ENCODE results near the gene SEPTIN12. TPM values are rescaled to one million over a fixed set of nuclear protein-coding genes. Genes with fewer than 3 reads are reported as not detected.

SEPTIN12 gene
- total RNA-seq, 1 donor from 2014 or later: not detected

DNA sequence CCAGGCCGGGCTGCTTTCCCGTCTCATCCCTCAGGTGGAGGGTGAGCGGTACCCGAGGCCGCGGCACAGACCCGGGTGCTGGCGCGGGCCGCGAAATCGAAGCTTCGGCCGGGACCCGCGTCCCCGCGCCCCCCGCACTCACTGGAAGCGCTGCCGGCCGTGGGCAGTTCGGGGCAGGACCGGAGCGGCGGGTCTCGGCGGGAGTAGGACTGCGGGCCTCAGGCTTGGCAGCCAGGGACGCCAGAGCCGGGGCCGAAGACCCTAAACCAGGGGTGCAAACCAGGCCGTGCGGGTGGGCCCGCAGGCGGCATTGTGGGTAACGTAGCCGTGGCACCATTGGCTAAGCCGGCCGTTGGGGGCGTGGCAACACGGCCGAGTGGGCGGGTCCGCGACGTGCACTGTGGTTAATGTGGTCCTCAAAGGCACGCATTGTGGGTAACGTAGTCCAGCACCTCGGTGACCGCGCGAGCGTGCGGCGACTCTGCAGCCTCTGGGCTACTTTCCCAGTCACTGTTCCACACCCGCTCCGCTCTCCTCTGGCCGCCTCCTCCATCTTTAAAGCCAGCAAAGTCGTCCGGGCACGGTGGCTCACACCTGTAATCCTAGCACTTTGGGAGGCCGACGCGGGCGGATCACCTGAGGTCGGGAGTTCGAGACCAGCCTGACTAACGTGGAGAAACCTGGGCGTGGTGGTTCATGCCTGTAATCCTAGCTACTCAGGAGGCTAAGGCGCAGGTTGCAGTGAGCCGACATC lies 21.1 kb downstream of the SEPTIN12 start, which contains the start of gene ZNF500:
ZNF500 (minus strand) TSS at position 288 of the 754 bp plus-strand sequence. CDS start 1,184 bp downstream, outside the sequence.
- DNase-seq (ENCODE audit: extremely low spot score, unreplicated experiment): peak; percentile 98
- H3K36me3 Mint-ChIP-seq: no peaks in the 10 kb centered on the region
- peak within 1 kb of the TSS; percentile 94 for H3K27ac Mint-ChIP-seq
- peak within 1 kb of the TSS; percentile 91 for H3K4me3 Mint-ChIP-seq
- no peaks in the 10 kb centered on the region for H3K9me3 Mint-ChIP-seq
- H3K4me1 Mint-ChIP-seq (ENCODE audit: unreplicated experiment): peaks cover 22% of the 10 kb centered on the region
- TF ChIP-seq, protein P1, sequence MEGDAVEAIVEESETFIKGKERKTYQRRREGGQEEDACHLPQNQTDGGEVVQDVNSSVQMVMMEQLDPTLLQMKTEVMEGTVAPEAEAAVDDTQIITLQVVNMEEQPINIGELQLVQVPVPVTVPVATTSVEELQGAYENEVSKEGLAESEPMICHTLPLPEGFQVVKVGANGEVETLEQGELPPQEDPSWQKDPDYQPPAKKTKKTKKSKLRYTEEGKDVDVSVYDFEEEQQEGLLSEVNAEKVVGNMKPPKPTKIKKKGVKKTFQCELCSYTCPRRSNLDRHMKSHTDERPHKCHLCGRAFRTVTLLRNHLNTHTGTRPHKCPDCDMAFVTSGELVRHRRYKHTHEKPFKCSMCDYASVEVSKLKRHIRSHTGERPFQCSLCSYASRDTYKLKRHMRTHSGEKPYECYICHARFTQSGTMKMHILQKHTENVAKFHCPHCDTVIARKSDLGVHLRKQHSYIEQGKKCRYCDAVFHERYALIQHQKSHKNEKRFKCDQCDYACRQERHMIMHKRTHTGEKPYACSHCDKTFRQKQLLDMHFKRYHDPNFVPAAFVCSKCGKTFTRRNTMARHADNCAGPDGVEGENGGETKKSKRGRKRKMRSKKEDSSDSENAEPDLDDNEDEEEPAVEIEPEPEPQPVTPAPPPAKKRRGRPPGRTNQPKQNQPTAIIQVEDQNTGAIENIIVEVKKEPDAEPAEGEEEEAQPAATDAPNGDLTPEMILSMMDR (conservative IDR thresholded peaks at IDR 0.05): no peak
- H3K27me3 Mint-ChIP-seq: no peaks in the 10 kb centered on the region

DNA sequence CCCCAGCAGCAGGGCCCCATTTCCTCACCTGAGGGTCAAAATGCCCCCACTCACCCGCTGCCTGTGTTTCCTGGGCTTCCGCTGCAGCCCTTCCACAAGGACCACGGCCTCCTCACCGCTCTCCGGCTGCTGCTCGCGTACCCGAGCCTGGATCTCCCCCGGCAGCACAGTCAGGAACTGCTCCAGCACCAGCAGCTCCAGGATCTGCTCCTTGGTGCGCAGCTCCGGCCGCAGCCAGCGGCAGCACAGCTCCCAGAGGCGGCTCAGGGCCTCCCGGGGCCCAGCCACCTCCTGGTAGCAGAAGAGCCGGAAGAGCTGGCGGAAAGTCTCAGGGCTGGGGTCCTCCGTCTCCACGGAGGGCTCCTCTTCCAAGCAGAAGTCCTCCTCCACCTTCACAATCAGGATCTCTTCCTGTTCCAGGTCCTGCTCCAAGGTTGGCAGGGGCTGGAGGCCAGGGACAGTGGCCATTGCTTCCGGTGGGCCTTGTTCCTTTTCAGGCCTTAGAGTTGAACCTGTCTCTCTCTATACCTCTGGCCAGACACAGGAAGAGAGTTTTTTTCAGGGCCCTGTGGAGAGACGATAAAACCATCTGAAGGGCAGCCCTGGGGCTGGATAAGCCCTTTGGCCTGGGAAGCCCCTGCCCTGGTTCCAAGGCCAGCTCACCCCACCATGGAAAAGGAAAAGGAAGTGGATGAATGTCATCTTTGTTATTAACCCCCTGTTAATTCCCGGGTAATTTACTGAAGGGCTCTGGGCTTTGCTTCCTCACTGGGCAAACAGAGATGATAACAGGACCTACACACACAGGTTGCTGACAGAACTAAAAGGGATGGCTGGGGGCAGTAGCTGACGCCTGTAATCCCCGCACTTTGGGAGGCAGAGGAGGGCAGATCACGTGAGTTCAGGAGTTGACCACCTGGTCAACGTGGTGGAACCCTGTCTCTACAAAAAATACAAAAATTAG lies 22.4 kb downstream of the SEPTIN12 start:
- TF ChIP-seq, protein P1 (conservative IDR thresholded peaks at IDR 0.05): no peak
- Mint-ChIP-seq H3K27me3 (no peaks in the 10 kb centered on the region), H3K27ac (peak overlapping the region; percentile 79), H3K4me3 (peak overlapping the region; percentile 88), H3K4me1 (ENCODE audit: unreplicated experiment) (peaks cover 22% of the 10 kb centered on the region), H3K9me3 (no peaks in the 10 kb centered on the region), H3K36me3 (no peaks in the 10 kb centered on the region)
- no peak for DNase-seq (ENCODE audit: extremely low spot score, unreplicated experiment)

DNA sequence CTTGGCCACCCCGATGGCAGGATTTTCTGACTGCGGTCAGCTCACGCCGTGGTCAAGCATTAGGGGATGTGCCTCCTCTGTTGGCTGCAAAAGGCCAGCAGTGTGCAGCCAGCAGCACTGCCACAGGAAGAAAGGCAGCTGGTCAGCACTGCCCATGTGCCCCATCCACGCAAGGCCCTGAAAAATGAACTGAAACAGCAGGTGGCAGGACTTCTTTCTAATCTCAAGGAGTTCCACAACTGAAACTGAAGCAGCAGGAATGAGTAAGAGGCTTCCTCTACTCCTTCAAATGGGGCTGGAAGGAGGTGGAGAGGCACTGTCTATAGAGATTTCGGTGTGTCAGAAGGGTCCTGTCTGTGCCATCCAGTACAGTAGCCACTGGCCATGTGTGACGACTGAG lies 24.4 kb downstream of the SEPTIN12 start:
- Mint-ChIP-seq H3K4me3 (no peak overlapping the region), H3K4me1 (ENCODE audit: unreplicated experiment) (peaks cover 16% of the 10 kb centered on the region), H3K36me3 (peaks cover 4% of the 10 kb centered on the region), H3K27me3 (no peaks in the 10 kb centered on the region), H3K27ac (no peak overlapping the region), H3K9me3 (no peaks in the 10 kb centered on the region)
- TF ChIP-seq, protein P1 (conservative IDR thresholded peaks at IDR 0.05): no peak
- no peak for DNase-seq (ENCODE audit: extremely low spot score, unreplicated experiment)

GRCh38 chr16:4762205-4762604 lies 25.9 kb downstream of the SEPTIN12 start:
- Mint-ChIP-seq H3K4me3 (no peak overlapping the region), H3K36me3 (peaks cover 9% of the 10 kb centered on the region), H3K27ac (no peak overlapping the region), H3K4me1 (ENCODE audit: unreplicated experiment) (peaks cover 9% of the 10 kb centered on the region), H3K27me3 (no peaks in the 10 kb centered on the region), H3K9me3 (no peaks in the 10 kb centered on the region)
- TF ChIP-seq, protein P1 (conservative IDR thresholded peaks at IDR 0.05): no peak
- no peak for DNase-seq (ENCODE audit: extremely low spot score, unreplicated experiment)

DNA sequence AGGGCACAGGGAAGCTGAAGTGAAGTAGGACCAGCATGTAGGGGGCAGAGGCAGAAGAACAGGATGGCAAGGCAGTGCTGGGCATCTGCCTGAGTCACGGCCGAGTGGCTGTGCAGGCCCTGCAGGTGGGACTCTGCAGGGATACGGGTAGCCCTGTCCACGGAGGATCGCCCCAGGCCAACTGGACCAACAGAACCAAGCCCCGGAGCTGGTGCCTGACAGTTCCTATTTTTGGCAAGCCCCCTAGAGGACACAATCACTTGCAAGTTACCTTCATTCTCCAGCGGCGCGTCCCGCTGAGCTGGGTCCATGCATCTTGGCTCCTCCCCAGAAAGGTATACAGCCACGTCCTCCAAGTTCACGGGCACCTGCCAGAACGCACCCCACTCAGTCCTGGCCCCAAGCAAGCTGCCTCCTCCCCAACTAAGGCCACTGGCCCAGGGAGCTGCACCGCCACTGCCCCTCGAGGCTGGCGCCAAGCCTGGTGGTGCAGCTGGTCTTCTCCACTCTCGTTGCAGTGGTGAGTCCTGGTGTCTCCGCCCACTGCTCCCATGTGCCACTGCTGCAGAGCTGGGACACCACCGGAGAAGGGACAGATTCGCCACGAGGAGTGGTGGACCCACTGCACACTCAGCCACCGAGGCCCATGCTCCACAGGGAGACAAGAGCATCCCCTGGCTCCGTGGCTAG lies 27.8 kb downstream of the SEPTIN12 start:
- no peaks in the 10 kb centered on the region for H3K9me3 Mint-ChIP-seq
- H3K4me1 Mint-ChIP-seq (ENCODE audit: unreplicated experiment): no peaks in the 10 kb centered on the region
- no peak for DNase-seq (ENCODE audit: extremely low spot score, unreplicated experiment)
- no peaks in the 10 kb centered on the region for H3K27me3 Mint-ChIP-seq
- TF ChIP-seq, protein P1 (conservative IDR thresholded peaks at IDR 0.05): no peak
- H3K27ac Mint-ChIP-seq: no peak overlapping the region
- no peak overlapping the region for H3K4me3 Mint-ChIP-seq
- H3K36me3 Mint-ChIP-seq: peaks cover 20% of the 10 kb centered on the region

Measured in type B pancreatic cell (in vitro differentiated cells).